H9 (cell line): ENCODE data around the gene AK8. TPM values are rescaled to one million over a fixed set of nuclear protein-coding genes. Genes with fewer than 3 reads are reported as not detected.

ENCODE experiments used
- DNase-seq: peaks from one replicate; pipeline ENCODE4 v3.0.0-alpha.2; 2017
- H2AFZ ChIP-seq: one replicate; pipeline ENCODE4 v1.6.1; 2013; ENCODE audit warnings: mild to moderate bottlenecking, low read length, control low read depth, moderate library complexity
- H2AK5ac ChIP-seq: 2 replicates; pipeline ENCODE4 v1.6.1; 2013; ENCODE audit warnings: low read length, control low read depth, mixed read lengths; ENCODE audit not compliant: insufficient read length
- H2BK120ac ChIP-seq: one replicate; pipeline ENCODE4 v1.6.1; 2013; ENCODE audit warnings: low read depth, mild to moderate bottlenecking, low read length, control low read depth, inconsistent platforms; ENCODE audit not compliant: poor library complexity, severe bottlenecking
- H2BK12ac ChIP-seq: 2 replicates; pipeline ENCODE4 v1.6.1; 2013; ENCODE audit warnings: low read length, control low read depth, mixed read lengths, low read depth; ENCODE audit not compliant: insufficient read length
- H2BK15ac ChIP-seq: 2 replicates; pipeline ENCODE4 v1.6.1; 2013; ENCODE audit warnings: low read depth, low read length, control low read depth
- H2BK20ac ChIP-seq: one replicate; pipeline ENCODE4 v1.6.1; 2013; ENCODE audit warnings: low read depth, mild to moderate bottlenecking, low read length, control low read depth, inconsistent platforms; ENCODE audit not compliant: poor library complexity, severe bottlenecking
- H2BK5ac ChIP-seq: 2 replicates; pipeline ENCODE4 v1.6.1; 2013; ENCODE audit warnings: low read length, control low read depth, mixed read lengths; ENCODE audit not compliant: insufficient read length
- H3K14ac ChIP-seq: 2 replicates; pipeline ENCODE4 v1.6.1; 2013; ENCODE audit warnings: low read length, control low read depth; ENCODE audit not compliant: insufficient read depth
- H3K18ac ChIP-seq: 2 replicates; pipeline ENCODE4 v1.6.1; 2013; ENCODE audit warnings: low read depth, mild to moderate bottlenecking, mixed read lengths, low read length, control low read depth; ENCODE audit not compliant: insufficient read length
- H3K23ac ChIP-seq: 2 replicates; pipeline ENCODE4 v1.6.1; 2013; ENCODE audit warnings: low read length, control low read depth, mixed read lengths, low read depth; ENCODE audit not compliant: insufficient read length
- H3K23me2 ChIP-seq: 2 replicates; pipeline ENCODE4 v1.6.1; 2013; ENCODE audit warnings: low read depth, mild to moderate bottlenecking, mixed read lengths, low read length, control low read depth; ENCODE audit not compliant: insufficient read length, poor library complexity, severe bottlenecking
- H3K27ac ChIP-seq: 2 replicates; pipeline ENCODE4 v1.5.1; 2013; ENCODE audit warnings: low read length, control low read depth, mixed read lengths, low read depth; ENCODE audit not compliant: insufficient read length
- H3K27me3 ChIP-seq: 2 replicates; pipeline ENCODE4 v1.6.1; 2013; ENCODE audit warnings: low read length, control low read depth, inconsistent platforms; ENCODE audit not compliant: insufficient read depth
- H3K4ac ChIP-seq: 2 replicates; pipeline ENCODE4 v1.6.1; 2013; ENCODE audit warnings: low read depth, mild to moderate bottlenecking, control low read depth, inconsistent platforms, low read length, moderate library complexity
- H3K4me1 ChIP-seq: 2 replicates; pipeline ENCODE4 v1.6.1; 2013; ENCODE audit warnings: low read length, control low read depth, inconsistent platforms; ENCODE audit not compliant: insufficient read depth
- H3K4me2 ChIP-seq: 2 replicates; pipeline ENCODE4 v1.6.1; 2013; ENCODE audit warnings: low read length, control low read depth, mixed read lengths; ENCODE audit not compliant: insufficient read length, insufficient read depth
- H3K56ac ChIP-seq: 2 replicates; pipeline ENCODE4 v1.6.1; 2013; ENCODE audit warnings: low read depth, mild to moderate bottlenecking, mixed read lengths, low read length, control low read depth; ENCODE audit not compliant: insufficient read length
- H3K79me1 ChIP-seq: 2 replicates; pipeline ENCODE4 v1.6.1; 2013; ENCODE audit warnings: low read depth, mild to moderate bottlenecking, moderate library complexity, low read length, control low read depth, inconsistent platforms; ENCODE audit not compliant: insufficient read depth, poor library complexity, severe bottlenecking
- H3K79me2 ChIP-seq: 2 replicates; pipeline ENCODE4 v1.6.1; 2013; ENCODE audit warnings: low read length, control low read depth, inconsistent platforms; ENCODE audit not compliant: insufficient read depth
- H3K9ac ChIP-seq: 2 replicates; pipeline ENCODE4 v1.6.1; 2013; ENCODE audit warnings: low read length, control low read depth, mixed read lengths; ENCODE audit not compliant: insufficient read length; ENCODE audit errors: extremely low read depth
- H3K9me3 ChIP-seq: one replicate; pipeline ENCODE4 v1.6.1; 2013; ENCODE audit warnings: low read depth, low read length, inconsistent platforms; ENCODE audit not compliant: control insufficient read depth
- H3T11ph ChIP-seq: one replicate; pipeline ENCODE4 v1.6.1; 2013; ENCODE audit warnings: mild to moderate bottlenecking, low read length, control low read depth, inconsistent platforms
- H4K20me1 ChIP-seq: one replicate; pipeline ENCODE4 v1.6.1; 2013; ENCODE audit not compliant: control insufficient read depth, insufficient read length, insufficient read depth
- H4K5ac ChIP-seq: 2 replicates; pipeline ENCODE4 v1.6.1; 2013; ENCODE audit warnings: low read depth, mild to moderate bottlenecking, mixed read lengths, low read length, control low read depth; ENCODE audit not compliant: insufficient read length
- H4K8ac ChIP-seq: replicated peaks from 2 replicates; pipeline ENCODE4 v1.6.1; 2013; ENCODE audit warnings: low read length, control low read depth, mixed read lengths, low read depth; ENCODE audit not compliant: insufficient read length
- H4K91ac ChIP-seq: 2 replicates; pipeline ENCODE4 v1.6.1; 2013; ENCODE audit warnings: low read depth, mild to moderate bottlenecking, moderate library complexity, mixed read lengths, low read length, control low read depth; ENCODE audit not compliant: insufficient read length
- H3K27ac Mint-ChIP-seq, 3 experiments: 2 replicates in 2 of 3; 3 replicates in 1 of 3; pipeline ENCODE4 v1.8.0; 2020 to 2021; ENCODE audit warnings: mixed read lengths in 3 of 3, mild to moderate bottlenecking in 1 of 3, moderate library complexity in 1 of 3
- H3K27me3 Mint-ChIP-seq: 2 replicates; pipeline ENCODE4 v1.8.0; 2021; ENCODE audit warnings: low read depth, mild to moderate bottlenecking, moderate library complexity, mixed read lengths
- H3K36me3 Mint-ChIP-seq, 3 experiments: 2 replicates in 2 of 3; 3 replicates in 1 of 3; pipeline ENCODE4 v1.8.0; 2020 to 2021; ENCODE audit warnings: low read depth in 3 of 3, mixed read lengths in 3 of 3; ENCODE audit not compliant: insufficient read depth in 1 of 3
- H3K4me1 Mint-ChIP-seq, 2 experiments: 2 replicates each; pipeline ENCODE4 v1.8.0; 2020; ENCODE audit warnings: mixed read lengths in 2 of 2
- H3K4me3 Mint-ChIP-seq, 2 experiments: 2 replicates in 1 of 2; 3 replicates in 1 of 2; pipeline ENCODE4 v1.8.0; 2020 to 2021; ENCODE audit warnings: mild to moderate bottlenecking in 2 of 2, mixed read lengths in 2 of 2, moderate library complexity in 1 of 2
- H3K9me3 Mint-ChIP-seq, 2 experiments: 2 replicates in 1 of 2; 3 replicates in 1 of 2; pipeline ENCODE4 v1.8.0; 2020; ENCODE audit warnings: mild to moderate bottlenecking in 2 of 2, mixed read lengths in 2 of 2, moderate library complexity in 1 of 2
- WGBS: extraction: QIAGEN DNeasy Blood & Tissue Kit; methylation state at CpG from one replicate; pipeline ENCODE4 v1.1.7; 2013; ENCODE audit warnings: missing lambda C conversion rate, low lambda C conversion rate, mixed read lengths; ENCODE audit not compliant: insufficient read length; ENCODE audit errors: extremely low coverage; 5-methylcytosine and 5-hydroxymethylcytosine counted together
- total RNA-seq: library from RNA; stranded (reverse); gene quantifications from 2 replicates; pipeline ENCODE4 v1.2.1, GENCODE V29; 2021
- TF ChIP-seq, protein P1 (sequence below): fragments of 200-600 bp; sonication (generic); conservative IDR thresholded peaks from 3 replicates; pipeline ENCODE4 v1.8.0; 2021; ENCODE audit warnings: antibody characterized with exemption, mild to moderate bottlenecking

The AK8 gene
- total RNA-seq, 1 experiment from 2014 or later, result 0.44 TPM

DNA sequence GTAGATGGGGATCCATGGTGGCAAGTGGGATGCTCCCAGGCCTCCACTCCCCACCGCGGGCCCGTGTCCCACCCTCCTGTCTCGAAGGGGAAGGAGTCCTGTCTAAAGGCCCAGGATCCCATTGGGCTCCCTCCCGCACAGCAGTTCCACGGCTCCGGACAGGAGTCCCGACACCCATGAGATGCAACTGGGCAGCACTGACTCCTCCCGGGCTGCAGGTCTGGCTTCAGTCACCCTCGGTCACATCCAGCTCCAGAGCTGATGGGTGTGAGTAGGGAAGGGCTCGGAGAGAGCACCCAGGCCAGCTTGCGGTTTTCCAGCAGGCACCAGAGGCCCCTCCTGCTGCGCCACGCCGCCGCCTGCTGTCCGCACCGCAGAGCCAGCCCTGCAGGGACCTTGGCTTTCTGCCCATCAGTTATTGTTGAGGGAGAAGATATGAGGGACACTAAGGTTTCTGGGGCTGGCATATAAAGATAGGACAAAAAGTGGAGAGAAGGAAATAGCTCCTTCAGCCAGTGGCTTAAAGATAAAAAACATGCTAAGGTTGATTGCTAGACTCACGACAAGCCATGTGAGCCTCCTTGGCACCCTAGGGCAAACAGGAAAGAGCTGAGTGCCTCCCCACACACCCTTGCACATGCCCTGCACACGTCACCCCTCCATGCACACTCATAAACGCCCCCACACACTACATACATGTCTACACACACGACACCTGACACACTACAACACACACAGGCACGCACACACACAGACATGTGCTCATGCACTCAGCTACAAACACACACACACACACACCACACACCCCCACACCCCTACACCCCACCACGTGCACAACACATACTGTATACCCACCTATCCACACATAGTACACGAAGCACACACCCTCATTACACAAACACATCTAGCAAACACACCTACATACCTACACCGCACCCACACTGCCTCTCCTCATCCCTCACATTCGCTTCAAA, 79.0 kb downstream of the AK8 start:
- Histone ChIP-seq H3K18ac (no peak overlapping the region), H3K9me3 (no peaks in the 10 kb centered on the region), H2AK5ac (no peak overlapping the region), H3K14ac (no peak overlapping the region), H2BK15ac (no peak overlapping the region), H3K23ac (no peak overlapping the region), H2BK12ac (no peak overlapping the region), H4K20me1 (no peaks in the 10 kb centered on the region), H2BK120ac (no peak overlapping the region), H4K8ac (no peak overlapping the region), H3K23me2 (no peaks in the 10 kb centered on the region), H4K91ac (no peak overlapping the region), H3K9ac (no peak overlapping the region), H3K56ac (no peak overlapping the region), H3K27me3 (peaks cover 9% of the 10 kb centered on the region; the same call in 1 of the 2 replicates), H3K27ac (no peak overlapping the region), H3T11ph (no peak overlapping the region), H4K5ac (no peak overlapping the region), H3K4me1 (no peaks in the 10 kb centered on the region), H3K4ac (no peak overlapping the region), H2BK5ac (no peak overlapping the region), H3K79me2 (no peaks in the 10 kb centered on the region), H3K79me1 (no peaks in the 10 kb centered on the region), H3K4me2 (no peak overlapping the region), H2AFZ (no peak overlapping the region), H2BK20ac (no peak overlapping the region)
- peaks cover 5 to 7% of the 10 kb centered on the region in 2 experiments for H3K4me1 Mint-ChIP-seq
- H3K36me3 Mint-ChIP-seq, result no peaks in the 10 kb centered on the region
- peak; percentile 49 for DNase-seq
- WGBS, result 100% methylated on average over 1 of the region's 27 CpGs
- H3K27ac Mint-ChIP-seq, result no peak overlapping the region
- no peaks in the 10 kb centered on the region; a peak in 2 of 5 replicates for H3K9me3 Mint-ChIP-seq
- no peak overlapping the region for H3K4me3 Mint-ChIP-seq
- H3K27me3 Mint-ChIP-seq, result peaks cover 65% of the 10 kb centered on the region
- TF ChIP-seq, protein P1, sequence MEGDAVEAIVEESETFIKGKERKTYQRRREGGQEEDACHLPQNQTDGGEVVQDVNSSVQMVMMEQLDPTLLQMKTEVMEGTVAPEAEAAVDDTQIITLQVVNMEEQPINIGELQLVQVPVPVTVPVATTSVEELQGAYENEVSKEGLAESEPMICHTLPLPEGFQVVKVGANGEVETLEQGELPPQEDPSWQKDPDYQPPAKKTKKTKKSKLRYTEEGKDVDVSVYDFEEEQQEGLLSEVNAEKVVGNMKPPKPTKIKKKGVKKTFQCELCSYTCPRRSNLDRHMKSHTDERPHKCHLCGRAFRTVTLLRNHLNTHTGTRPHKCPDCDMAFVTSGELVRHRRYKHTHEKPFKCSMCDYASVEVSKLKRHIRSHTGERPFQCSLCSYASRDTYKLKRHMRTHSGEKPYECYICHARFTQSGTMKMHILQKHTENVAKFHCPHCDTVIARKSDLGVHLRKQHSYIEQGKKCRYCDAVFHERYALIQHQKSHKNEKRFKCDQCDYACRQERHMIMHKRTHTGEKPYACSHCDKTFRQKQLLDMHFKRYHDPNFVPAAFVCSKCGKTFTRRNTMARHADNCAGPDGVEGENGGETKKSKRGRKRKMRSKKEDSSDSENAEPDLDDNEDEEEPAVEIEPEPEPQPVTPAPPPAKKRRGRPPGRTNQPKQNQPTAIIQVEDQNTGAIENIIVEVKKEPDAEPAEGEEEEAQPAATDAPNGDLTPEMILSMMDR, result peak; percentile 45
